Measurements from ENCODE around the gene HMGN1.
"Not testable (repeated sequence)": the region's sequence is repeated elsewhere in the genome, so short reads cannot be mapped to it uniquely, and the experiment has no call there.

DNA sequence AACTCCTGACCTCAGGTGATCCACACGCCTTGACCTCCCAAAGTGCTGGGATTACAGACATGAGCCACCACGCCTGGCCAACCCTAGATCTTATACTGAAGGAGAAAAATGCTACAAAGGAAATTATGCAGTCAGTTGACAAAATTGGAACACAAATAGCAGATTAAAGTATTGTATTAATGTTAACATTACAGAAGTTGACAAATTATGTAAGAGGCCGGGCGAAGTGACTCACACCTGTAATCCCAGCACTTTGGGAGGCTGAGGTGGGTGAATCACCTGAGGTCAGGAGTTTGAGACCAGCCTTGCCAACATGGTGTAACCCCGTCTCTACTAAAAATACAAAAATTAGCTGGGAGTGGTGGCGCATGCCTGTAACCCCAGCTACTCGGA lies 21.0 kb upstream of the HMGN1 start:
- TF ChIP-seq CTCF (IDR thresholded peaks at IDR 0.05); POLR2AphosphoS5 (IDR thresholded peaks at IDR 0.05; ENCODE audit: low read depth, low read length); SIN3A (IDR thresholded peaks at IDR 0.05; ENCODE audit: borderline replicate concordance, insufficient read depth, low read depth, low read length); TCF7L2 (IDR thresholded peaks at IDR 0.05; ENCODE audit: low read depth, low read length): not testable (repeated sequence)
- TF ChIP-seq, protein P1, sequence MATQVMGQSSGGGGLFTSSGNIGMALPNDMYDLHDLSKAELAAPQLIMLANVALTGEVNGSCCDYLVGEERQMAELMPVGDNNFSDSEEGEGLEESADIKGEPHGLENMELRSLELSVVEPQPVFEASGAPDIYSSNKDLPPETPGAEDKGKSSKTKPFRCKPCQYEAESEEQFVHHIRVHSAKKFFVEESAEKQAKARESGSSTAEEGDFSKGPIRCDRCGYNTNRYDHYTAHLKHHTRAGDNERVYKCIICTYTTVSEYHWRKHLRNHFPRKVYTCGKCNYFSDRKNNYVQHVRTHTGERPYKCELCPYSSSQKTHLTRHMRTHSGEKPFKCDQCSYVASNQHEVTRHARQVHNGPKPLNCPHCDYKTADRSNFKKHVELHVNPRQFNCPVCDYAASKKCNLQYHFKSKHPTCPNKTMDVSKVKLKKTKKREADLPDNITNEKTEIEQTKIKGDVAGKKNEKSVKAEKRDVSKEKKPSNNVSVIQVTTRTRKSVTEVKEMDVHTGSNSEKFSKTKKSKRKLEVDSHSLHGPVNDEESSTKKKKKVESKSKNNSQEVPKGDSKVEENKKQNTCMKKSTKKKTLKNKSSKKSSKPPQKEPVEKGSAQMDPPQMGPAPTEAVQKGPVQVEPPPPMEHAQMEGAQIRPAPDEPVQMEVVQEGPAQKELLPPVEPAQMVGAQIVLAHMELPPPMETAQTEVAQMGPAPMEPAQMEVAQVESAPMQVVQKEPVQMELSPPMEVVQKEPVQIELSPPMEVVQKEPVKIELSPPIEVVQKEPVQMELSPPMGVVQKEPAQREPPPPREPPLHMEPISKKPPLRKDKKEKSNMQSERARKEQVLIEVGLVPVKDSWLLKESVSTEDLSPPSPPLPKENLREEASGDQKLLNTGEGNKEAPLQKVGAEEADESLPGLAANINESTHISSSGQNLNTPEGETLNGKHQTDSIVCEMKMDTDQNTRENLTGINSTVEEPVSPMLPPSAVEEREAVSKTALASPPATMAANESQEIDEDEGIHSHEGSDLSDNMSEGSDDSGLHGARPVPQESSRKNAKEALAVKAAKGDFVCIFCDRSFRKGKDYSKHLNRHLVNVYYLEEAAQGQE (IDR thresholded peaks at IDR 0.05; ENCODE audit: insufficient read depth in 1 of 2, low read depth in 2 of 2, low read length in 1 of 2), result not testable (repeated sequence)

Measured in Panc1 (cell line).